ENCODE measurements around the gene LARGE2.

GRCh38 chr11:45876401-45876800 lies 46.1 kb upstream of the LARGE2 start:
- TF ChIP-seq CTCF (IDR thresholded peaks at IDR 0.05 in 8 of 11, conservative IDR thresholded peaks at IDR 0.05 in 3 of 11) = no peak
- no peak for TF ChIP-seq POLR2AphosphoS5 (IDR thresholded peaks at IDR 0.05)
